ENCODE data around the gene EGLN3.

DNA sequence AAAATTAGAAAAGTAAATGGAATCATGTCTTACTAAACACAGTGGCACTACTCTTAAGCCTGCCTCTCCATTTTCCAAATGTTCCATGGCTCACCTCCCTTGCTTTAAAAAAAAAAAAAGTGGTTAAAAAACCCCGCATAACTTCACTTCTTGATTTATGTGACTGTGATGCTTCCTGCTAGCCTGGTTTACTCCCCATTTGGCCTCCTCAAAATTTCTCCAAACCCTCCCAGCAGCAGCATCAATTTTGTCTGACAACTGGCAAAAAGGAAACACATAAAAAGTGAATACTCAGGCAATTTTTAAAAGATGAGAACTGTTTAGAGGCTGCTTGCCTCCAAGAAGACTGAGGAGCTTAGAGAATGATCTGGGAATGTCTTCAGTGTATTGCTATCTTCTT is 17.8 kb upstream of the EGLN3 start:
- TF ChIP-seq, protein P1, sequence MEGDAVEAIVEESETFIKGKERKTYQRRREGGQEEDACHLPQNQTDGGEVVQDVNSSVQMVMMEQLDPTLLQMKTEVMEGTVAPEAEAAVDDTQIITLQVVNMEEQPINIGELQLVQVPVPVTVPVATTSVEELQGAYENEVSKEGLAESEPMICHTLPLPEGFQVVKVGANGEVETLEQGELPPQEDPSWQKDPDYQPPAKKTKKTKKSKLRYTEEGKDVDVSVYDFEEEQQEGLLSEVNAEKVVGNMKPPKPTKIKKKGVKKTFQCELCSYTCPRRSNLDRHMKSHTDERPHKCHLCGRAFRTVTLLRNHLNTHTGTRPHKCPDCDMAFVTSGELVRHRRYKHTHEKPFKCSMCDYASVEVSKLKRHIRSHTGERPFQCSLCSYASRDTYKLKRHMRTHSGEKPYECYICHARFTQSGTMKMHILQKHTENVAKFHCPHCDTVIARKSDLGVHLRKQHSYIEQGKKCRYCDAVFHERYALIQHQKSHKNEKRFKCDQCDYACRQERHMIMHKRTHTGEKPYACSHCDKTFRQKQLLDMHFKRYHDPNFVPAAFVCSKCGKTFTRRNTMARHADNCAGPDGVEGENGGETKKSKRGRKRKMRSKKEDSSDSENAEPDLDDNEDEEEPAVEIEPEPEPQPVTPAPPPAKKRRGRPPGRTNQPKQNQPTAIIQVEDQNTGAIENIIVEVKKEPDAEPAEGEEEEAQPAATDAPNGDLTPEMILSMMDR (IDR thresholded peaks at IDR 0.05) = no peak
- no peak for TF ChIP-seq POLR2A (IDR thresholded peaks at IDR 0.05)
